HepG2 (cell line): ENCODE measurements around the gene VWA7. TPM values are rescaled to one million over a fixed set of nuclear protein-coding genes. Genes with fewer than 3 reads are reported as not detected.

Source experiments
- AHR ChIP-seq: IDR thresholded peaks from 2 replicates; pipeline ENCODE4 v1.6.1; 2018; ENCODE audit warnings: missing genetic modification reagents, missing compliant biosample characterization
- CREB1 ChIP-seq, 2 experiments: fragments of 450-650 bp in 1 of 2; IDR thresholded peaks; 2 replicates each; pipeline ENCODE4 v1.6.1; 2016 to 2017; ENCODE audit warnings: control low read depth in 1 of 2, mild to moderate bottlenecking in 1 of 2, missing compliant biosample characterization in 1 of 2, missing genetic modification characterization in 1 of 2
- FOXP1 ChIP-seq, 2 experiments: fragments of 450-650 bp in 1 of 2; IDR thresholded peaks; 2 replicates each; pipeline ENCODE4 v1.6.1; 2017 to 2018; ENCODE audit warnings: antibody characterized with exemption in 1 of 2
- HDAC1 ChIP-seq: sonication (generic); formaldehyde crosslinking; IDR thresholded peaks from 2 replicates; pipeline ENCODE4 v1.5.1; 2020; ENCODE audit warnings: mild to moderate bottlenecking, missing genetic modification reagents
- PPARG ChIP-seq: conservative IDR thresholded peaks from 2 replicates; pipeline ENCODE4 v1.6.1; 2016; ENCODE audit warnings: missing biosample characterization, missing genetic modification reagents
- RAD51 ChIP-seq: fragments of 450-650 bp; IDR thresholded peaks from 2 replicates; pipeline ENCODE4 v1.6.1; 2016; ENCODE audit warnings: borderline replicate concordance
- SMYD3 ChIP-seq: sonication (generic); formaldehyde crosslinking; IDR thresholded peaks from 2 replicates; pipeline ENCODE4 v1.8.1; 2023; ENCODE audit warnings: mild to moderate bottlenecking, missing genetic modification reagents
- ZNF24 ChIP-seq: fragments of 450-650 bp; IDR thresholded peaks from 2 replicates; pipeline ENCODE4 v1.6.1; 2017; ENCODE audit warnings: antibody characterized with exemption, mild to moderate bottlenecking
- ZNF256 ChIP-seq: sonication (generic); formaldehyde crosslinking; conservative IDR thresholded peaks from 2 replicates; pipeline ENCODE4 v1.4.0; 2020; ENCODE audit warnings: missing genetic modification reagents
- ZNF629 ChIP-seq: sonication (generic); formaldehyde crosslinking; conservative IDR thresholded peaks from 2 replicates; pipeline ENCODE4 v1.5.0; 2020; ENCODE audit warnings: missing genetic modification reagents
- ZNF782 ChIP-seq: sonication (generic); formaldehyde crosslinking; IDR thresholded peaks from 2 replicates; pipeline ENCODE4 v1.4.0; 2020; ENCODE audit warnings: missing genetic modification reagents, mild to moderate bottlenecking, borderline replicate concordance
- ZNF790 ChIP-seq: sonication (generic); formaldehyde crosslinking; IDR thresholded peaks from 2 replicates; pipeline ENCODE4 v1.8.0; 2022; ENCODE audit warnings: missing genetic modification reagents, mild to moderate bottlenecking, borderline replicate concordance
- ZSCAN25 ChIP-seq: sonication (generic); formaldehyde crosslinking; IDR thresholded peaks from 2 replicates; pipeline ENCODE4 v1.8.0; 2022; ENCODE audit warnings: mild to moderate bottlenecking, missing genetic modification reagents
- polyA plus RNA-seq, 8 experiments: library from polyadenylated mRNA; depleted of rRNA in 3 of 8; stranded (reverse) in 7 of 8; unstranded in 1 of 8; fragments of >200 nt; fragmentation: Illumina TruSeq in 4 of 8; extraction: Trizol in 4 of 8; gene quantifications; 2 replicates each; pipeline versions ENCODE4 v1.2.1 to v1.2.3, GENCODE V29; 2011 to 2016; ENCODE audit warnings: low read depth in 4 of 8, missing spikeins in 1 of 8, mixed read lengths in 1 of 8; ENCODE audit not compliant: insufficient read depth in 1 of 8
- total RNA-seq, 5 experiments: library from RNA; depleted of rRNA; stranded (reverse); fragments of >200 nt; fragmentation: Illumina TruSeq; extraction: Trizol; gene quantifications; 2 replicates each; pipeline ENCODE4 v1.2.3, GENCODE V29; 2016; ENCODE audit warnings: low read depth in 1 of 5
- TF ChIP-seq, protein P1 (sequence below): sonication (generic); formaldehyde crosslinking; IDR thresholded peaks from 2 replicates; pipeline ENCODE4 v1.4.0; 2020; ENCODE audit warnings: missing genetic modification reagents
- TF ChIP-seq, protein P2 (sequence below): sonication (generic); formaldehyde crosslinking; IDR thresholded peaks from 2 replicates; pipeline ENCODE4 v1.8.0; 2022; ENCODE audit warnings: mild to moderate bottlenecking, missing genetic modification reagents
- TF ChIP-seq, protein P3 (sequence below): sonication (generic); formaldehyde crosslinking; IDR thresholded peaks from 2 replicates; pipeline ENCODE4 v1.4.0; 2020; ENCODE audit warnings: mild to moderate bottlenecking, missing genetic modification reagents
- TF ChIP-seq, protein P4 (sequence below): sonication (generic); formaldehyde crosslinking; IDR thresholded peaks from 2 replicates; pipeline ENCODE4 v1.5.1; 2020; ENCODE audit warnings: missing genetic modification reagents, mild to moderate bottlenecking, borderline replicate concordance
- TF ChIP-seq, protein P5 (sequence below): sonication (generic); formaldehyde crosslinking; IDR thresholded peaks from 2 replicates; pipeline ENCODE4 v1.5.0; 2020; ENCODE audit warnings: mild to moderate bottlenecking, low read depth, missing genetic modification reagents, borderline replicate concordance

Gene VWA7
- total and polyA plus RNA-seq, 2 of the 13 experiments (the other 11 are each of a cell fraction or from before 2014, with no cell fraction given), result 0.86 to 3.3 TPM

DNA sequence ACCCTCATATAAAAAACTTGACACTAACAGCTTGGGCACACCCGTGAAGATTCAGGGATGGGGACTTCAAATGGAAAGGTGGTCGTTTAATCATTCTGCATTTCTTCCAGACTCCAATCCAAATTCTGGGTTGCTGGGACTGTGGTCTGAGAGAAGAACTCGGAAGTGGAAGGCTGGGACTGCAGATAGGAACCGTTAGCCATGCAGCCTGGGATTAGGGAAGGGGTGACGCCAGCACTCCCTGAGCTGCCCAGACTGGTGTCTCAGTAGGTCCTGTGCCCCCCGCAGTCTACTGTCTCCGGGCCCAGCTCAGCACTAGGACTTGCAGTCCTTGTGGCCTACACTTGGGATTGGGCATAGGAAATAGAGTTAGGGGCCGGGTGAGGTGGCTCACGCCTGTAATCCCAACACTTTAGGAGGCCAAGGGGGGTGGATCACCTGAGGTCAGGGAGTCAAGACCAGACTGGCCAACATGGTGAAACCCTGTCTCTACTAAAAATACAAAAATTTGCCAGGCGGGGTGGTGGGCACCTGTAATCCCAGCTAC is 40.3 kb downstream of the VWA7 start (continued):
- TF ChIP-seq ZNF790 (CRISPR knock-in tag) (0 out of 2 replicates have a peak, but pooled peaks have one; percentile 25), PPARG (CRISPR knock-in tag) (peak; percentile 8; the same call in 1 of the 2 replicates), ZNF782 (CRISPR knock-in tag) (no peak), ZSCAN25 (CRISPR knock-in tag) (0 out of 2 replicates have a peak, but pooled peaks have one; percentile 69), ZNF629 (CRISPR knock-in tag) (no peak), HDAC1 (no peak), ZNF24 (no peak), SMYD3 (CRISPR knock-in tag) (no peak), AHR (no peak), RAD51 (no peak), CREB1 (IDR thresholded peaks at IDR 0.05) (no peak), CREB1 (CRISPR knock-in tag; IDR thresholded peaks at IDR 0.05) (peak; percentile 4; the same call in 1 of the 2 replicates), FOXP1 (IDR thresholded peaks at IDR 0.05) (no peak), FOXP1 (CRISPR knock-in tag; IDR thresholded peaks at IDR 0.05) (no peak), ZNF256 (CRISPR knock-in tag) (no peak)
- TF ChIP-seq, protein P1, sequence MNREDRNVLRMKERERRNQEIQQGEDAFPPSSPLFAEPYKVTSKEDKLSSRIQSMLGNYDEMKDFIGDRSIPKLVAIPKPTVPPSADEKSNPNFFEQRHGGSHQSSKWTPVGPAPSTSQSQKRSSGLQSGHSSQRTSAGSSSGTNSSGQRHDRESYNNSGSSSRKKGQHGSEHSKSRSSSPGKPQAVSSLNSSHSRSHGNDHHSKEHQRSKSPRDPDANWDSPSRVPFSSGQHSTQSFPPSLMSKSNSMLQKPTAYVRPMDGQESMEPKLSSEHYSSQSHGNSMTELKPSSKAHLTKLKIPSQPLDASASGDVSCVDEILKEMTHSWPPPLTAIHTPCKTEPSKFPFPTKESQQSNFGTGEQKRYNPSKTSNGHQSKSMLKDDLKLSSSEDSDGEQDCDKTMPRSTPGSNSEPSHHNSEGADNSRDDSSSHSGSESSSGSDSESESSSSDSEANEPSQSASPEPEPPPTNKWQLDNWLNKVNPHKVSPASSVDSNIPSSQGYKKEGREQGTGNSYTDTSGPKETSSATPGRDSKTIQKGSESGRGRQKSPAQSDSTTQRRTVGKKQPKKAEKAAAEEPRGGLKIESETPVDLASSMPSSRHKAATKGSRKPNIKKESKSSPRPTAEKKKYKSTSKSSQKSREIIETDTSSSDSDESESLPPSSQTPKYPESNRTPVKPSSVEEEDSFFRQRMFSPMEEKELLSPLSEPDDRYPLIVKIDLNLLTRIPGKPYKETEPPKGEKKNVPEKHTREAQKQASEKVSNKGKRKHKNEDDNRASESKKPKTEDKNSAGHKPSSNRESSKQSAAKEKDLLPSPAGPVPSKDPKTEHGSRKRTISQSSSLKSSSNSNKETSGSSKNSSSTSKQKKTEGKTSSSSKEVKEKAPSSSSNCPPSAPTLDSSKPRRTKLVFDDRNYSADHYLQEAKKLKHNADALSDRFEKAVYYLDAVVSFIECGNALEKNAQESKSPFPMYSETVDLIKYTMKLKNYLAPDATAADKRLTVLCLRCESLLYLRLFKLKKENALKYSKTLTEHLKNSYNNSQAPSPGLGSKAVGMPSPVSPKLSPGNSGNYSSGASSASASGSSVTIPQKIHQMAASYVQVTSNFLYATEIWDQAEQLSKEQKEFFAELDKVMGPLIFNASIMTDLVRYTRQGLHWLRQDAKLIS (CRISPR knock-in tag), result peak; percentile 85; the same call in 1 of the 2 replicates
- TF ChIP-seq, protein P2, sequence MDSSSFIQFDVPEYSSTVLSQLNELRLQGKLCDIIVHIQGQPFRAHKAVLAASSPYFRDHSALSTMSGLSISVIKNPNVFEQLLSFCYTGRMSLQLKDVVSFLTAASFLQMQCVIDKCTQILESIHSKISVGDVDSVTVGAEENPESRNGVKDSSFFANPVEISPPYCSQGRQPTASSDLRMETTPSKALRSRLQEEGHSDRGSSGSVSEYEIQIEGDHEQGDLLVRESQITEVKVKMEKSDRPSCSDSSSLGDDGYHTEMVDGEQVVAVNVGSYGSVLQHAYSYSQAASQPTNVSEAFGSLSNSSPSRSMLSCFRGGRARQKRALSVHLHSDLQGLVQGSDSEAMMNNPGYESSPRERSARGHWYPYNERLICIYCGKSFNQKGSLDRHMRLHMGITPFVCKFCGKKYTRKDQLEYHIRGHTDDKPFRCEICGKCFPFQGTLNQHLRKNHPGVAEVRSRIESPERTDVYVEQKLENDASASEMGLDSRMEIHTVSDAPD (CRISPR knock-in tag), result no peak
- TF ChIP-seq, protein P3, sequence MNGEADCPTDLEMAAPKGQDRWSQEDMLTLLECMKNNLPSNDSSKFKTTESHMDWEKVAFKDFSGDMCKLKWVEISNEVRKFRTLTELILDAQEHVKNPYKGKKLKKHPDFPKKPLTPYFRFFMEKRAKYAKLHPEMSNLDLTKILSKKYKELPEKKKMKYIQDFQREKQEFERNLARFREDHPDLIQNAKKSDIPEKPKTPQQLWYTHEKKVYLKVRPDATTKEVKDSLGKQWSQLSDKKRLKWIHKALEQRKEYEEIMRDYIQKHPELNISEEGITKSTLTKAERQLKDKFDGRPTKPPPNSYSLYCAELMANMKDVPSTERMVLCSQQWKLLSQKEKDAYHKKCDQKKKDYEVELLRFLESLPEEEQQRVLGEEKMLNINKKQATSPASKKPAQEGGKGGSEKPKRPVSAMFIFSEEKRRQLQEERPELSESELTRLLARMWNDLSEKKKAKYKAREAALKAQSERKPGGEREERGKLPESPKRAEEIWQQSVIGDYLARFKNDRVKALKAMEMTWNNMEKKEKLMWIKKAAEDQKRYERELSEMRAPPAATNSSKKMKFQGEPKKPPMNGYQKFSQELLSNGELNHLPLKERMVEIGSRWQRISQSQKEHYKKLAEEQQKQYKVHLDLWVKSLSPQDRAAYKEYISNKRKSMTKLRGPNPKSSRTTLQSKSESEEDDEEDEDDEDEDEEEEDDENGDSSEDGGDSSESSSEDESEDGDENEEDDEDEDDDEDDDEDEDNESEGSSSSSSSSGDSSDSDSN (CRISPR knock-in tag), result peak; percentile 16; the same call in 1 of the 2 replicates
- TF ChIP-seq, protein P4, sequence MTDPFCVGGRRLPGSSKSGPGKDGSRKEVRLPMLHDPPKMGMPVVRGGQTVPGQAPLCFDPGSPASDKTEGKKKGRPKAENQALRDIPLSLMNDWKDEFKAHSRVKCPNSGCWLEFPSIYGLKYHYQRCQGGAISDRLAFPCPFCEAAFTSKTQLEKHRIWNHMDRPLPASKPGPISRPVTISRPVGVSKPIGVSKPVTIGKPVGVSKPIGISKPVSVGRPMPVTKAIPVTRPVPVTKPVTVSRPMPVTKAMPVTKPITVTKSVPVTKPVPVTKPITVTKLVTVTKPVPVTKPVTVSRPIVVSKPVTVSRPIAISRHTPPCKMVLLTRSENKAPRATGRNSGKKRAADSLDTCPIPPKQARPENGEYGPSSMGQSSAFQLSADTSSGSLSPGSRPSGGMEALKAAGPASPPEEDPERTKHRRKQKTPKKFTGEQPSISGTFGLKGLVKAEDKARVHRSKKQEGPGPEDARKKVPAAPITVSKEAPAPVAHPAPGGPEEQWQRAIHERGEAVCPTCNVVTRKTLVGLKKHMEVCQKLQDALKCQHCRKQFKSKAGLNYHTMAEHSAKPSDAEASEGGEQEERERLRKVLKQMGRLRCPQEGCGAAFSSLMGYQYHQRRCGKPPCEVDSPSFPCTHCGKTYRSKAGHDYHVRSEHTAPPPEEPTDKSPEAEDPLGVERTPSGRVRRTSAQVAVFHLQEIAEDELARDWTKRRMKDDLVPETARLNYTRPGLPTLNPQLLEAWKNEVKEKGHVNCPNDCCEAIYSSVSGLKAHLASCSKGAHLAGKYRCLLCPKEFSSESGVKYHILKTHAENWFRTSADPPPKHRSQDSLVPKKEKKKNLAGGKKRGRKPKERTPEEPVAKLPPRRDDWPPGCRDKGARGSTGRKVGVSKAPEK (CRISPR knock-in tag), result no peak
- TF ChIP-seq, protein P5, sequence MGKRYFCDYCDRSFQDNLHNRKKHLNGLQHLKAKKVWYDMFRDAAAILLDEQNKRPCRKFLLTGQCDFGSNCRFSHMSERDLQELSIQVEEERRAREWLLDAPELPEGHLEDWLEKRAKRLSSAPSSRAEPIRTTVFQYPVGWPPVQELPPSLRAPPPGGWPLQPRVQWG (CRISPR knock-in tag), result no peak
